ENCODE results near the gene PDZD4.

The PDZD4 gene

DNA sequence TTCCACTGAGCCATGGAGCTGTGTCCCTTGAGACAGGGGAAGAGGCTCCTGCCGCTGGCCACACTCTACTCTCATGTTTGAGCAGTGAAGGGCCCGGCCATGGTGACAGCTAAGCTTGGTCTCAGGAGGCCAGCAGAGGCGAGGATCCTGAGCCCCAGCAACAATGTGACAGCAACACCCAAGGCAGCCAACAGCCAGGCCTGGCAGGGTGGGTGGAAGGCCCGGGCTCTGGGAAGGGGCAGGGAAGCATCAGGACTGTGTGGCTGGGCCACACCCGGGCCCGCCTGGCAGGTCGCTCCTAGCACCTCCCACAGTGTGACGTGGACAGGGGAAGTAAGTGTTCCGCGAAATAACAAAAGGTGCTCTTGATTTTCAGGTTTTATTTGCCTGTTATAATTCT, 30.8 kb upstream of the PDZD4 start:
- no peaks in the 10 kb centered on the region for H3K9me2 ChIP-seq (ENCODE audit: low read depth, low read length)
- no peak for TF ChIP-seq EZH2 (IDR thresholded peaks at IDR 0.05; ENCODE audit: borderline replicate concordance, low read length)
- TF ChIP-seq, protein P1, sequence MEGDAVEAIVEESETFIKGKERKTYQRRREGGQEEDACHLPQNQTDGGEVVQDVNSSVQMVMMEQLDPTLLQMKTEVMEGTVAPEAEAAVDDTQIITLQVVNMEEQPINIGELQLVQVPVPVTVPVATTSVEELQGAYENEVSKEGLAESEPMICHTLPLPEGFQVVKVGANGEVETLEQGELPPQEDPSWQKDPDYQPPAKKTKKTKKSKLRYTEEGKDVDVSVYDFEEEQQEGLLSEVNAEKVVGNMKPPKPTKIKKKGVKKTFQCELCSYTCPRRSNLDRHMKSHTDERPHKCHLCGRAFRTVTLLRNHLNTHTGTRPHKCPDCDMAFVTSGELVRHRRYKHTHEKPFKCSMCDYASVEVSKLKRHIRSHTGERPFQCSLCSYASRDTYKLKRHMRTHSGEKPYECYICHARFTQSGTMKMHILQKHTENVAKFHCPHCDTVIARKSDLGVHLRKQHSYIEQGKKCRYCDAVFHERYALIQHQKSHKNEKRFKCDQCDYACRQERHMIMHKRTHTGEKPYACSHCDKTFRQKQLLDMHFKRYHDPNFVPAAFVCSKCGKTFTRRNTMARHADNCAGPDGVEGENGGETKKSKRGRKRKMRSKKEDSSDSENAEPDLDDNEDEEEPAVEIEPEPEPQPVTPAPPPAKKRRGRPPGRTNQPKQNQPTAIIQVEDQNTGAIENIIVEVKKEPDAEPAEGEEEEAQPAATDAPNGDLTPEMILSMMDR (IDR thresholded peaks at IDR 0.05; ENCODE audit: low read length) = no peak
- no peaks in the 10 kb centered on the region for H3K79me2 ChIP-seq (ENCODE audit: insufficient read depth, low read length)
- no peaks in the 10 kb centered on the region for H3K4me1 ChIP-seq (ENCODE audit: insufficient read depth, low read length, severe bottlenecking)
- no peaks in the 10 kb centered on the region for H4K20me1 ChIP-seq (ENCODE audit: insufficient read depth, low read length)
- H3K4me3 ChIP-seq (ENCODE audit: low read depth, low read length, poor library complexity, severe bottlenecking) = no peak overlapping the region
- H3K4me2 ChIP-seq (ENCODE audit: low read length) = no peak overlapping the region
- H3K9ac ChIP-seq (ENCODE audit: low read length) = no peak overlapping the region
- H3K27ac ChIP-seq (ENCODE audit: low read depth, low read length, poor library complexity, severe bottlenecking) = no peak overlapping the region
- no peaks in the 10 kb centered on the region for H3K27me3 ChIP-seq (ENCODE audit: insufficient read depth, low read length)
- H3F3A ChIP-seq (ENCODE audit: insufficient read depth, low read length) = no peaks in the 10 kb centered on the region
- no peak overlapping the region for H2AFZ ChIP-seq (ENCODE audit: low read length)
- no peaks in the 10 kb centered on the region for H3K9me3 ChIP-seq (ENCODE audit: low read length)
- no peaks in the 10 kb centered on the region for H3K36me3 ChIP-seq (ENCODE audit: insufficient read depth, low read length)

GRCh38 chrX:153857348-153857903, 27.1 kb upstream of the PDZD4 start:
- Histone ChIP-seq H3K4me2 (ENCODE audit: low read length) (no peak overlapping the region), H2AFZ (ENCODE audit: low read length) (no peak overlapping the region), H3K9me2 (ENCODE audit: low read depth, low read length) (no peaks in the 10 kb centered on the region), H3K9ac (ENCODE audit: low read length) (no peak overlapping the region), H3K79me2 (ENCODE audit: insufficient read depth, low read length) (no peaks in the 10 kb centered on the region), H3K27me3 (ENCODE audit: insufficient read depth, low read length) (no peaks in the 10 kb centered on the region), H4K20me1 (ENCODE audit: insufficient read depth, low read length) (no peaks in the 10 kb centered on the region), H3K4me3 (ENCODE audit: low read depth, low read length, poor library complexity, severe bottlenecking) (no peak overlapping the region), H3K4me1 (ENCODE audit: insufficient read depth, low read length, severe bottlenecking) (no peaks in the 10 kb centered on the region), H3K36me3 (ENCODE audit: insufficient read depth, low read length) (no peaks in the 10 kb centered on the region), H3K9me3 (ENCODE audit: low read length) (no peaks in the 10 kb centered on the region), H3F3A (ENCODE audit: insufficient read depth, low read length) (no peaks in the 10 kb centered on the region), H3K27ac (ENCODE audit: low read depth, low read length, poor library complexity, severe bottlenecking) (no peak overlapping the region)
- TF ChIP-seq, protein P1 (IDR thresholded peaks at IDR 0.05; ENCODE audit: low read length) = no peak
- TF ChIP-seq EZH2 (IDR thresholded peaks at IDR 0.05; ENCODE audit: borderline replicate concordance, low read length) = no peak

DNA sequence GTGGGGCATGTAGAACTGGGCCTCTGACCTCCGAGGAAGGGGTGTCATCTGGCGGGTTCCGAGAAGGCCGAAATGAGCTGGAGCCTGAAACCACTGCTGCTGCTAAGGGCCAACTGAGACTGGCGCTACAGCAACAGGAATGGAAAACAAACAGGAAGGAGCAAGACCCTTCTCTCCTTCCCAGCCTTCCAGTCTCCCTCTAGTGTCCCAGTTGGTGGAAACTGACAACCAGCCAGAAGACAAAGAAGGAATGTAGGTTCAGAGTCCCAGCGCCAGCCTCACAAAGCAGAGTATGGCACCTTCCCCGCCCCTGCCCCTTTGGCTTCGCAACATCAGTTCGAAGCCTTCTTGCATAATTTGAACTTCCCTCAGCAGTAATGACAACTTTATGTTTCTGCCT, 24.4 kb upstream of the PDZD4 start:
- Histone ChIP-seq H3K9me2 (ENCODE audit: low read depth, low read length) (no peaks in the 10 kb centered on the region), H3K9ac (ENCODE audit: low read length) (no peak overlapping the region), H4K20me1 (ENCODE audit: insufficient read depth, low read length) (no peaks in the 10 kb centered on the region), H3K27me3 (ENCODE audit: insufficient read depth, low read length) (no peaks in the 10 kb centered on the region), H3K36me3 (ENCODE audit: insufficient read depth, low read length) (no peaks in the 10 kb centered on the region), H3K4me3 (ENCODE audit: low read depth, low read length, poor library complexity, severe bottlenecking) (no peak overlapping the region), H3K27ac (ENCODE audit: low read depth, low read length, poor library complexity, severe bottlenecking) (no peak overlapping the region), H3K4me2 (ENCODE audit: low read length) (no peak overlapping the region), H3K79me2 (ENCODE audit: insufficient read depth, low read length) (no peaks in the 10 kb centered on the region), H3F3A (ENCODE audit: insufficient read depth, low read length) (no peaks in the 10 kb centered on the region), H3K4me1 (ENCODE audit: insufficient read depth, low read length, severe bottlenecking) (no peaks in the 10 kb centered on the region), H2AFZ (ENCODE audit: low read length) (no peak overlapping the region), H3K9me3 (ENCODE audit: low read length) (no peaks in the 10 kb centered on the region)
- TF ChIP-seq EZH2 (IDR thresholded peaks at IDR 0.05; ENCODE audit: borderline replicate concordance, low read length) = no peak
- TF ChIP-seq, protein P1 (IDR thresholded peaks at IDR 0.05; ENCODE audit: low read length) = no peak
